WTC11 (cell line): ENCODE measurements around the gene MLLT1. TPM values are rescaled to one million over a fixed set of nuclear protein-coding genes. Genes with fewer than 3 reads are reported as not detected.

Experiments
- total RNA-seq: library from RNA; stranded (reverse); gene quantifications from 3 replicates; pipeline ENCODE4 v1.2.3, GENCODE V29; 2021

Gene MLLT1
- total RNA-seq, 1 experiment from 2014 or later, result 58.2 TPM

Other genes with a start within 250 kb of the MLLT1 start
- 3.4 to 4.6 TPM (median 4.2 TPM) in 3 replicates for gene RFX2, start 169.5 kb downstream of the MLLT1 start, total RNA-seq
- not detected in 3 replicates for gene ACSBG2, start 144.3 kb downstream of the MLLT1 start, total RNA-seq
- gene ACER1, start 53.6 kb upstream of the MLLT1 start, total RNA-seq, result not detected in 3 replicates
- 86.2 to 95.8 TPM (median 91.9 TPM) in 3 replicates for gene CLPP, start 81.6 kb upstream of the MLLT1 start, total RNA-seq
- 96.4 to 119 TPM (median 114 TPM) in 3 replicates for gene ALKBH7, start 92.8 kb upstream of the MLLT1 start, total RNA-seq
- gene PSPN, start 96.0 kb upstream of the MLLT1 start, total RNA-seq, result 1.9 to 3.5 TPM (median 2.9 TPM) in 3 replicates
- 61.5 to 62.9 TPM (median 62.4 TPM) in 3 replicates for gene GTF2F1, start 113.2 kb upstream of the MLLT1 start, total RNA-seq
- gene KHSRP, start 144.8 kb upstream of the MLLT1 start, total RNA-seq, result 528 to 572 TPM (median 549 TPM) in 3 replicates
- 0.18 to 0.35 TPM (median 0.21 TPM) in 3 replicates for gene SLC25A41, start 153.8 kb upstream of the MLLT1 start, total RNA-seq
- gene SLC25A23, start 179.8 kb upstream of the MLLT1 start, total RNA-seq, result 63.6 to 69.1 TPM (median 63.7 TPM) in 3 replicates
- gene CRB3, start 184.3 kb upstream of the MLLT1 start, total RNA-seq, result 29.9 to 36.5 TPM (median 32.2 TPM) in 3 replicates
- gene DENND1C, start 201.8 kb upstream of the MLLT1 start, total RNA-seq, result 4.3 to 6.3 TPM (median 6.1 TPM) in 3 replicates
- gene TUBB4A, start 222.3 kb upstream of the MLLT1 start, total RNA-seq, result 18.5 to 33.1 TPM (median 30.2 TPM) in 3 replicates